Tibial nerve (tissue), 3 donors: ENCODE results near the gene IFNAR1.

Experiments
- POLR2A ChIP-seq, 2 donors: fragments of 450-650 bp; IDR thresholded peaks; one replicate each; pipeline ENCODE4 v1.6.1; 2017; ENCODE audit warnings: antibody characterized with exemption in 2 of 2, mild to moderate bottlenecking in 2 of 2, moderate library complexity in 2 of 2
- TF ChIP-seq, protein P1 (sequence below), 5 experiments: fragments of 200-600 bp in 3 of 5; fragments of 450-650 bp in 2 of 5; sonication (generic) in 3 of 5; IDR thresholded peaks; one replicate each; pipeline ENCODE4 v1.5.1; 2016 to 2019; ENCODE audit warnings: antibody characterized with exemption in 5 of 5, mild to moderate bottlenecking in 3 of 5, moderate library complexity in 2 of 5

DNA sequence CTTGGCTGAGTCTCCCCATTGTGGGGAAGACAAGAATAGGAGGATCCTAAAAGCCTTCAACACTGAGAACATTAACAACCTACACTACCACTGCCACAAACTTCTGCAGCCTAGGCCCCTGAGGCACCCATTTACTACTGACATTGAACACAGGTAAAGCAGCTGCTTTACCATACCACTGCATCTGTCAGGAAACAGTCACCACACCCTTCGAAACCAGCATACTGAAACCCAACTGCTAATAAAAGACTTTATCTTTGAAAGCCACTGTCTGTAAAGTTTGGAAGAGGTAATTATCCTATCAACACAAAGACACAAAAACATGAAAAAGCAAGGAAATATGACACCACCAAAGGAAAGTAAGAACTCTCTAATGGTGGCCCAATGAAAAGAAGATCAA is 7.4 kb downstream of the IFNAR1 start:
- TF ChIP-seq, protein P1, sequence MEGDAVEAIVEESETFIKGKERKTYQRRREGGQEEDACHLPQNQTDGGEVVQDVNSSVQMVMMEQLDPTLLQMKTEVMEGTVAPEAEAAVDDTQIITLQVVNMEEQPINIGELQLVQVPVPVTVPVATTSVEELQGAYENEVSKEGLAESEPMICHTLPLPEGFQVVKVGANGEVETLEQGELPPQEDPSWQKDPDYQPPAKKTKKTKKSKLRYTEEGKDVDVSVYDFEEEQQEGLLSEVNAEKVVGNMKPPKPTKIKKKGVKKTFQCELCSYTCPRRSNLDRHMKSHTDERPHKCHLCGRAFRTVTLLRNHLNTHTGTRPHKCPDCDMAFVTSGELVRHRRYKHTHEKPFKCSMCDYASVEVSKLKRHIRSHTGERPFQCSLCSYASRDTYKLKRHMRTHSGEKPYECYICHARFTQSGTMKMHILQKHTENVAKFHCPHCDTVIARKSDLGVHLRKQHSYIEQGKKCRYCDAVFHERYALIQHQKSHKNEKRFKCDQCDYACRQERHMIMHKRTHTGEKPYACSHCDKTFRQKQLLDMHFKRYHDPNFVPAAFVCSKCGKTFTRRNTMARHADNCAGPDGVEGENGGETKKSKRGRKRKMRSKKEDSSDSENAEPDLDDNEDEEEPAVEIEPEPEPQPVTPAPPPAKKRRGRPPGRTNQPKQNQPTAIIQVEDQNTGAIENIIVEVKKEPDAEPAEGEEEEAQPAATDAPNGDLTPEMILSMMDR (IDR thresholded peaks at IDR 0.05): no peak
- TF ChIP-seq POLR2A (IDR thresholded peaks at IDR 0.05): no peak
